NT2/D1 (cell line): Measurements from ENCODE around the gene LCE2D.

Experiments used
- DNase-seq: peaks from one replicate; pipeline ENCODE4 v3.0.0-alpha.2; 2011; ENCODE audit warnings: low read depth, low spot score
- H3K27me3 ChIP-seq: 2 replicates; pipeline ENCODE4 v1.6.0; 2011; ENCODE audit warnings: mild to moderate bottlenecking; ENCODE audit not compliant: insufficient read length, insufficient read depth
- H3K36me3 ChIP-seq: 2 replicates; pipeline ENCODE4 v1.6.1; 2011; ENCODE audit warnings: mild to moderate bottlenecking, low read length, mixed read lengths; ENCODE audit not compliant: insufficient read depth, insufficient read length
- H3K4me1 ChIP-seq: 2 replicates; pipeline ENCODE4 v1.5.1; 2011; ENCODE audit not compliant: insufficient read depth, insufficient read length
- H3K4me3 ChIP-seq: 2 replicates; pipeline ENCODE4 v1.5.1; 2011; ENCODE audit warnings: low read depth; ENCODE audit not compliant: insufficient read length
- H3K9ac ChIP-seq: 2 replicates; pipeline ENCODE4 v1.6.0; 2011; ENCODE audit warnings: low read depth; ENCODE audit not compliant: insufficient read length
- H3K9me3 ChIP-seq: 2 replicates; pipeline ENCODE4 v1.5.1; 2011; ENCODE audit warnings: mild to moderate bottlenecking, low read length; ENCODE audit not compliant: insufficient read depth
- SUZ12 ChIP-seq: IDR thresholded peaks from 2 replicates; pipeline ENCODE4 v1.6.1; 2011; ENCODE audit not compliant: insufficient read length, insufficient read depth; ENCODE audit errors: extremely low read depth
- YY1 ChIP-seq: IDR thresholded peaks from 2 replicates; pipeline ENCODE4 v1.6.1; 2011; ENCODE audit not compliant: insufficient read length, insufficient read depth
- ZNF274 ChIP-seq: IDR thresholded peaks from 2 replicates; pipeline ENCODE4 v1.6.1; 2011; ENCODE audit warnings: mild to moderate bottlenecking, low read depth, low read length

The LCE2D gene

DNA sequence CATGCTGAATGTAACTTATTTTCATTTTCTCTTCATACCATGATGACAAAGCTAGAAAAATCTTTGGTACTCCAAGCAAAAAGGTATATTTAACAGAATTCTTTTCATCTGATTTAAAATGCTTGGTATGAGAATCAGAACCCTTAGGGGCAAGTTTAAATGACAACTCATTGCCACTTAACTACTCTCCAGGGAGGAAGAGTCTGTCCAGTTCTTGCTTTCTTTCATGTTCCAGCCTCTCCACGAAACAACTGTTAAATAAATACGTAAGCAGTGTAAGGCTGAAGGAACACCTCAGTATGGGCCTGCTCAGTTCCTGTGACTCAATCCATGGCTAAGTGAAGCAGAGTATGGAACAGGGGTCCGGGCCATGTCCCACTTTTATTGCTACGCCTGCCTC lies 36.6 kb downstream of the LCE2D start:
- Histone ChIP-seq H3K4me1 (no peaks in the 10 kb centered on the region), H3K9ac (no peak overlapping the region), H3K9me3 (no peaks in the 10 kb centered on the region), H3K27me3 (no peaks in the 10 kb centered on the region), H3K36me3 (no peaks in the 10 kb centered on the region), H3K4me3 (no peak overlapping the region)
- no peak for DNase-seq
- no peak for TF ChIP-seq YY1
- no peak for TF ChIP-seq ZNF274
- TF ChIP-seq SUZ12, result no peak

DNA sequence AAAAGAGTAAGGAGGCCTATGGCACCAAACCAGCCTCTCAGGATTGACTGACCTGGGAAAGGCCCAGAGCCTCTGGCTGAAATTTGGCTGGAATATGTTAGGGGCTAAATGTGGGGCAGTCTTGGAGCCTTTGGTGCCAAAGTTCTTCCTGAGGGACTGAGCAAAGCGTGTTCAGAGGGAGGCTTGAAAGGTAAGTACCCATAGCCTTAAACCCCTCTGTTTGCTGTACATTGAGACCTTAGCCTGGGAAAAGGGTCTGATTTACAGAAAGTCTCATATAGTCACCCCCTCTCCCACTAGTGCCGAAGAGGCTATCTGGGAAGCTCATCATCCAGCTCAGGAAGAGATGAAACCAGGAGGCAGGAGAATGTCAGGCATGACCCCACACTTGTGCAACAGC lies 44.7 kb downstream of the LCE2D start, which contains the start of gene LCE4A:
TSS of gene LCE4A (plus strand) at position 301 of the 400 bp plus-strand sequence. CDS start 916 bp downstream, outside the sequence.
- no peak within 1 kb of the TSS for H3K9ac ChIP-seq
- H3K9me3 ChIP-seq, result no peaks in the 10 kb centered on the region
- DNase-seq, result no peak
- H3K4me1 ChIP-seq, result no peaks in the 10 kb centered on the region
- H3K36me3 ChIP-seq, result no peaks in the 10 kb centered on the region
- TF ChIP-seq YY1 (no peak), SUZ12 (no peak), ZNF274 (no peak)
- no peaks in the 10 kb centered on the region for H3K27me3 ChIP-seq
- H3K4me3 ChIP-seq, result no peak within 1 kb of the TSS
